HG02870 (cell line): Measurements from ENCODE around the gene AGA.

Experiments used
- ATAC-seq: cut with Tn5 transposase; IDR thresholded peaks from one replicate; pipeline ENCODE4 v1.9.1; 2021; ENCODE audit warnings: mild to moderate bottlenecking, moderate library complexity; ENCODE audit not compliant: unreplicated experiment

AGA gene

DNA sequence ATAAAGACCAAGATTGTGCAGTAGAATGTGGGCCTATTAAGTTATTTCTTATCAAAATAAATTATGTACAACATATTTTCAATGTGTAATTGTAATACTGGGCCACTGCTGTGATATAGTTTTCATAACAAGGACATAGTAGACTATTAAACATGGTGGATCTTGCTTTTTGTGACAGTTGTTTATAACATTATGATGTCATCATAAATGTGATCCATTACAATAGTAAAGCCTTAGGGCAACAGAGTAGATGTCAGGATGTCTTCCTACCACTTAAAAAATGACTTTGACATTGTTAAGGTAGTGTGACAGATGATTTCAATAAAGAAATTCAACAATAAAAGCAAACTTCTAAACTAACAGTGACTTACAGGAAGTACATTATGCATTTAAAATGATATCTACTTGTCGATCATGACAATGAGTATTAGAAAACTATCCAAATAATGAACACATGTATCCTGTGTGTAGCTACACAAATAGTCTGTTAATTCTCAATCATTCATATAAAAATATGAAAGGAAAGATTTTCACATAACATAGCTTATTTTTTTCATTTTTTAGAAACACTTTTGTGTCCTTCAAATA, 5.3 kb upstream of the AGA start:
- no peak for ATAC-seq

DNA sequence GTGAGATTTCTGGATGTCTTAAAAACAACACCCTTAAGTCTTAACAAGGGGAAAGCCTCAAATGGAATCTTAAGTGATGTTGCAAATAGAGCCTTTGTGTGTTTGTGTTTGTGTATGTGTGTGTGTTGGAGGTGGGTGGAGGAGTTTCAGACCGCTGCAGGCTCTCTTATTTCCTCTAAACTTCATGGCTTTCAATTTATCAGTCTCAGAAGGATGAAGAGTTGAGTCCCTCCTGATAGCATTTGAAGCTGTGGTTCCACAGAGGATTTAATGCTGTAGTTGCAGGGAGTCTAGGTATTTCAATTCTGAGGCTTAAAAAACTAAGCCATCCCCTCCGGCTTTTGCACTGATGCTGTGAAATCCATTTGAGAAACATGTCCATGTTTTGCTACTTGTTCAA, 4.3 kb upstream of the AGA start:
- no peak for ATAC-seq

DNA sequence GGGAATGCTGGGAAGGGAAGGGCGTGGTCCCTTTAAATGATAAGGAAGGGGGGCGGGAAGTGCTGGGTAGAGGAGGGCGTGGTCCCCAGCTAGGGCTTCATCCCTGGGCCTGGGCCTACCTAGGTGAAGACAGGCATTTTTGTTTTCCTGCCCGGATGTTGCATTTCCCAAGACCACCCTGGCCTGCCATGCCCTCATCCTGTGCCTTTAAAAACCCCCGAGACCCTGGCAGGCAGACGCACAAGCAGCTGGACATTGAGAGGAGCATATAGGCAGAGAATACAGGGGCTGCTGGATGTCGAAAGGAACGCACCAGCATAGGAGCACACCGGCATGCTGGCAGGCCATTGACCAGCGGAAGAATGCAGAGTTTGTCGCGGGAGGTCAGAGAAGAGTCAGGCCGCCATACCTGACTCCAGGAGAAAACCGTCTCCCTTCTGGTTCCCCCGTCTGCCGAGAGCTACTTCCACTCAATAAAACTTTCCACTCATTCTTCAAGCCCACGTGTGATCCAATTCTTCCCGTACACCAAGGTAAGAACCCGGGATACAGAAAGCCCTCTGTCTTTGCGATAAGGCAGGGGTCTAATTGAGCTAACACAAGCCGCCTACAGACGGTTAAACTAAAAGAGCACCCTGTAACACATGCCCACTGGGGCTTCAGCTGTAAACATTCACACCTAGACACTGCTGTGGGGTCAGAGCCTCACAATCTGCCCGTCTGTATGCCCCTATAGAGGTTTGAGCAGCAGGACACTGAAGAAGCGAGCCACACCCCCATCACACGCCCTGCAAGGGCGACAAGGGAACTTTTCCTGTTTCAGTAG, 2.9 kb upstream of the AGA start:
- no peak for ATAC-seq

DNA sequence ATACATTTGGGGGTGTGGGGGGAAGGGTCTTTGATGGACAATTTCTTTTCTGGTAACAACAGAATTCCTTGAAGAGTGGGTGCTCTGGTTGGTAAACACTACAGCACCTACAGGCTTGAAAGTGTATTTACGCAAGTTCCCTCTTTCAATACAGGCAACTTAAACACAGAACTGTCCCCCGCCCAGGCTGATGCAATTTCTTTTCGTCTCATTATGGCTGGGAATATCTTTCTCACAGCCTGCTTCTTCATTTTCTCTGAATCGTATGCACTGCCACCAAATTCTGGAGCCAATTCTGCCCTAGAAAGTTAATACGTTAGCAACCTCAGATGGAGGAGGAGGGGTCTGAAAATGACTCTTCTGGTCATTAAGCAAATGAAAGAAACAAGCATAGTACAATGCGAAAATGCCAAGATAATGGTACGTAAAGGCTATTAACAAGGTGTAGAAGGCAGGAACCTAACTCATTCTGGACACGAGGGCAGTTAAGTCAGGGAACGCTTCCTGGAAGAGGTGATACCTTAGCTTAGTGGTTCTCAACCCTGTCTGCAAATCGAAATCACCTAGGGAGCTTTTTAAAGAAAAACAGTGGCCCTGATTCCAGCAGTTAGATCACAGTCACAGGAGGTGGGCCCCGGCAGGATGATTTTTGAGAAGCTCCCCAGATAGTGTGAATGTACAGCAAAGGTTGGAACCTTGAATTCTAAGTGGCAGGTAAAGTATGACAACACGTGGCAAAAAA, 1.0 kb downstream of the AGA start:
- peak; percentile 21 for ATAC-seq

DNA sequence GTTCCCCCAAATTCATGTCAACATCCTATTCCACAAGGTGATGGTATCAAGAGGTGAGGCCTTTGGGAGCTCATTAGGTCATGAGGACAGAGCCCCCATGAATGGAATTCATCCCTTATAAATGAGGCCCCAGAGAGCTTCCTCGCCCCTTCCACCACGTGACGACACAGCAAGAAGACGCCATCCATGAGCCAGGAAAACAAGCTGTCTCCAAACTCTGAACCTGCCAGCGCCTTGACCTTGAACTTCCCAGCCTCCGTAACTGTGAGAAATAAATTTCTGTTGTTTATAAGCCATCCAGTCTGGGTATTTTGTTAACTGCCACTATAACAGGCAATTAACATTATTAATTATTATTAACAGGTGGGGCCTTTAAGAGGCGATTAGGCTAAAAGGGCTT, 5.8 kb downstream of the AGA start:
- no peak for ATAC-seq

DNA sequence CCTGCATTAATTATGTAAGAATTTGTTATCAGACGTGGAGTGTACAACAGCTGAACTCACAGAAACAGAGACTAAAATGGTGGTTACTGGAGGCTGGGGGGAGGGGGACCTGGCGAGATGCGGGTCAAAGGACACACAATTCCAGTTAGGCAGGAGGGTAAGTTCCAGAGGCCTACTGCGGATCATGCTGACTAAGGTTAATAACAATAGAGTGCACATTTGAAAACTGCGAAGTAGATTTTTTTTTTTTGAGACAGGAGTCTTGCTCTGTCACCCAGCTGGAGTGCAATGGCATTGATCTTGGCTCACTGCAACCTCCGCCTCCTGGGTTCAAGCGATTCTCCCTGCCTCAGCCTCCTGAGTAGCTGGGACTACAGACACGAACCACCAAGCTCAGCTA, 7.6 kb downstream of the AGA start:
- ATAC-seq, result no peak

DNA sequence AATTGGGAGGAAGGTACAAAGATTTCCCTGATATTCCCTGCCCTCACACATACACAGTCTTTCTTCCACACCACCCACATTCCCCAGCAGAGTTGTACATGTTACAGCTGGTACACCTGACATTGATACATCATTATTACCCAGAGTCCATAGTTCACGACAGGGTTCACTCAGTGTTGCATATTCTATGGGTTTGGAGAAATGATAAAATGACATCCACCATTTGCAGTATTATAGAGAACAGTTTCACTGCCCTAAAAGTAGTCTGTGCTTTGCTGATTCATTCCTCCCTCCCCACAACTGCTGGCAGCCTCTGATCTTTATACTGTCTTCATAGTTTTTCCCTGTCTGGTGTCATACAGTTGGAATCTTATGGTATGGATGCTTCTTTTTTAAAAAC, 15.0 kb downstream of the AGA start:
- ATAC-seq, result no peak

DNA sequence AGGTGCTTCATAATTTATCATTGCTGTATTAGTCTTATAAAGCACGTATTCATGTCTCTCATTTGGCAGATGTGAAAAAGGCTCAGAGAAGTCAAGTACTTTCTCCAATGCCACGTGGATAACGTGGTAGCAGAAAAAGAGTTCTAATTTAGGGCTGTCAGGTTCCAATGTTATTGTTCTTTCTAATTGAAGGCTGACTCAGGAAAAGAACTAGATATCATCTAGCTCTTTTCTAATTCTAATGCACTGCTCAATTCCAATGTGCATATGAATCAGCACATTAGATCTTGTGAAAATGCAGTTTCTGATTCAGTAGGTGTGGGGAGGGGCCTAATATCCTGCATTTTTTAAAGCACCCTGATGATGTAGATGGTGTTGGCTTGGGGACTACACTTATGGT, 22.8 kb downstream of the AGA start:
- ATAC-seq, result no peak

DNA sequence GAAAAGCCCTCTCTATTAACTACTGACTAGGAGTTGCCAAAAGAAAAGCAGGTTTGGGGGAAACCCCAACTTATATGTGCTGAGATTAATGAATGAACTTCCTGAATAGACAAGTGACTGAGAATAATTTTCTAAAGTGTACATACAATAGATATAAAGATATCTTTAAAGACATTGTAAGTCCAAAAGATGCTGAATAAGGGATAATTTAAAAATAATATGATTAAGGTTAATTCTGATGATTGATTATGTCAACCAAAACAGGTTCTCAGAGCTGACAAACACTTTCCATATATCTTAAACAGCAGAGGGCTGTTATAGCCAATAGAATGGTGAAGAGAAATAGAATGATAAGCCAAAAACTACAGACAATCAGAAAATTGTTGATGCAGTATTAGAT, 28.6 kb downstream of the AGA start:
- no peak for ATAC-seq

DNA sequence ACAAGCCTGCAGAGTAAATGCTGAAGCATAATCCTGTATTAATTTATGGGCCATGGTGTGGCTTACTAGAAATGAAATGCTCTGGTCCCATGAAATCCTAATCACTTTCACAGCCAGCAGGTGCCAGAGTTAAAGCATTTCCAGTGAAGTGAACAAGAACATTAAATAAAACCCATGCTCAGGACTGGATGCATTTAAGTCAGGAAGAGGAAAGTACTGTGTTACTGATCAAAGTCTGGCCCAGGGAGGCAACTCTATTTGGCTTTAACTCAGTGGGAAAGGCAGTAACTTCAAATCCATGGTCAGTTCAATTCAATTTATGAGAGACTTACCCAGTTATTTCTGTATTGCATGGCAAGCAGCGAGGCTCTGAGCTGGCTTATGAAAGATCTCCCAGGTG, 29.2 kb downstream of the AGA start:
- no peak for ATAC-seq

DNA sequence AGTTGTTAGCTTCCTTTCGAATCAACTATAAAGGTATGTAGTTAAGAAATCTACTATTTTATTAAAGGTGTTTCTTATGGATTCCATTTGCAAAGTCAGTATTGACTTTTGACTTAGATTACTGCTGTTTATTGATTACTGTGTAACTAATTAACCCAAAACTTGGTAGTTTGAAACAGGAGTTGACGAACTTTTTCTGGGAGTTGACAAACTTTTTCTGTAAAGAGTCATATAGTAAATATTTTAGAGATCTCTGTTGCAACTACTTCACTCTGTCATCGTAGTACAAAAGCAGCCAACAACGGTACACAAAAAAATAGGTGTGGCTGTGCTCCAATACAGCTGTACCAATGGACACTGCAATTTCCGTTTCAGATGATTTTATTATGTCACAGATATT, 30.2 kb downstream of the AGA start:
- no peak for ATAC-seq

DNA sequence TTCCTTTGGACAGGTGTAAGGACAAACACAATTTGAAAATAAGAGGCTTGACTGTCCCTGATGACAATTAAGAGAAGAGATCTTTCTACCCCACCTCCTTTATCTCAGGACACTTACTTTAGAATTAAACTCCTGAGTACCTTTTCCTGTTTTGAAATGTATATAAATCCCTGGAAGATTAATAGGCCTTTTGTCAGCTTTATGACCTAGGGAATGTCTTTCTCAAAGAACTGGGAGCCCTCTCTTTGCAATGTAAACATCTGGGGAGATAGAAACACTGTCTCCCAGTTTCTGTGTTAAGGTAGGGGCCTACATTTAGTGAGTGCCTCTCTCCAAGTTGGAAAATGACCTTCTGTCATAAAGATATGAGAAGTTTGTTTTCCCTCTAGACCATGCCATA, 31.7 kb downstream of the AGA start:
- no peak for ATAC-seq

DNA sequence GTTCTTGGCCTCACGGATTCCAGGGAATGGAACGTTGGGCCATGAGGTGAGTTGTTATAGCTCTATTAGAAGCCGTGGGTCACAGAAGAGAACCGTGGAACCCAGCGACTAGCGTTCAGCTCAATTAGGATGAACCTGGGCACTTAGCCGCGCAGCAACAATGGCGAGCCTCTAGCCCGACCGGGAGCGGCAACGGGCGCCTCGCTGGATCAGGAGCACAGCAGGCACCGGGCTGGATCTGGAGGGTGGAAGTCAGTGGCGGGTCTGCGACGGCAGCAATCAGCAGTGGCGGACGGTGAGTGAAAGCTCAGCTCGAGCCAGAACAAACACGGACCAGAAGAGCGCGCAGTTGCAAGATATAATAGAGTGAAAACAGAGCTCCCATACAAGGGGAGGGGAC, 34.2 kb downstream of the AGA start:
- no peak for ATAC-seq

DNA sequence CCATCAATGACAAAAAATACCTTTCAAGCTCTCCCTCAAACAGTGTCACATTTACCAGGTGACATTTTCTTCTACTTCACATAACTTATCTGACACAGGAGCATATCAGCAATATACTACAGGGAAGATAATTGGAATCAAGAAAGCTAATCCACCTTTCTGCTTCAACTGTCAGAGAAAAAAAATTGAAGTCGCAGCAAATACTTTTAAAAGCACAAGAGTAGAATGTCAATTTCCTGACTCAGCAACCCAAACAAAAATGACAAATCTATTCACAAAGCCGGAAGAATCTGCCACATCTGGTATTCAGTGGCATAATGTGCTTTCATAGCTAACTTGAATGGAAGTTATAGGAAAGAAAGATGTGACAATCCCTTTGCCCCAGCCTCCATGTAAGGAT, 36.7 kb downstream of the AGA start:
- ATAC-seq, result no peak

DNA sequence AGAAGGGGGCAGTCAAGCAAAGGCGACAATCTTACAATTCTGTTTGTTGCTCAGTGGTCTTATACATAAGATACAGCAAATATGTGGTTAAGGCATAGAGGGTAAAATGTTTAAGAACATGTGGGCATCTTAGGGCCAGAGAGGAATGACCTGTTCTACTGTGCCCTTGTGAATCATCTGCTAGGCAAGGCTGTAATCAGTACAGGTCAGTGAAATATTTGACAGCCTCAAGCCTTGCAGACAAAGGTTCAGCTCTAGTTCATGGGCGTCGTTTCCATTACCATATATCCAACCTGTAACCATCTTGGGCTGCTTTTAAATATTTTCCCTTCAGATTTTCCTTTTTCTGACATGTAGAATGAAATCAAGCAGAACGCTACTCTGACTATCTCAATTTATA, 37.3 kb downstream of the AGA start:
- no peak for ATAC-seq

DNA sequence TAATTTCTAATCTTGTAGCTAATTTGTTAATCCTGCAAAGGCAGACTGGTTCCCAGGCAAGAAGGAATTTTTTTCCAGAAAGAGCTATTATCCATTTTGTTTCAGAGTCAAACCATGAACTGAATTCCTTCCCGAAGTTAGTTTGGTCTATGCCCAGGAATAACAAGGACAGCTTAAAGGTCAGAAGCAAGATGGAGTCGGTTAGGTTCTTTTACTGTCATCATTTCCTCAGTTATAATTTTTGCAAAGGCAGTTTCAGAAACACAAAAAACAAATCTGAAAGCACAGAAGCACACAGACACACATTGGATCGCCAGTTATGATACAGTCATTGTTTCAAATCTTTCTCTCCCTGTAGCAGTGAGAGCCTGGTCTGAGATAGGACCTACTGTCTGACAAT, 37.9 kb downstream of the AGA start:
- ATAC-seq, result no peak

DNA sequence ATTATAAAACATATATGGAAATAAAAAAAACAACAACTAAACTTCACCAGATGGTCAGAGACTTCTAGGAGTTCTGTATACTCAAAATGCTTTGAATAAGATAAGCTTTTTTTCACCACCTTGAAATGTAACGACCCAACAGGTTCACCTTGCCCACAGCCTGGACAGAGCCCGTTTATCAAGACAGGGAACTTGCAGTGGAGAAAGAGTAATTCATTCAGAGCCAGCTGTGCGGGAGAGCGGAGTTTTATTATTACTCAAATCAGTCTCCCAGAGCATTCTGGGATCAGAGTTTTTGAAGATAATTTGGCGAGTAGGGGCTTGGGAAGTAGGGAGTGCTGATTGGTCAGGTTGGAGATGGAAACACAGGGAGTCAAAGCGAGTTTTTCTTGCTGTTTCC, 38.5 kb downstream of the AGA start:
- no peak for ATAC-seq

DNA sequence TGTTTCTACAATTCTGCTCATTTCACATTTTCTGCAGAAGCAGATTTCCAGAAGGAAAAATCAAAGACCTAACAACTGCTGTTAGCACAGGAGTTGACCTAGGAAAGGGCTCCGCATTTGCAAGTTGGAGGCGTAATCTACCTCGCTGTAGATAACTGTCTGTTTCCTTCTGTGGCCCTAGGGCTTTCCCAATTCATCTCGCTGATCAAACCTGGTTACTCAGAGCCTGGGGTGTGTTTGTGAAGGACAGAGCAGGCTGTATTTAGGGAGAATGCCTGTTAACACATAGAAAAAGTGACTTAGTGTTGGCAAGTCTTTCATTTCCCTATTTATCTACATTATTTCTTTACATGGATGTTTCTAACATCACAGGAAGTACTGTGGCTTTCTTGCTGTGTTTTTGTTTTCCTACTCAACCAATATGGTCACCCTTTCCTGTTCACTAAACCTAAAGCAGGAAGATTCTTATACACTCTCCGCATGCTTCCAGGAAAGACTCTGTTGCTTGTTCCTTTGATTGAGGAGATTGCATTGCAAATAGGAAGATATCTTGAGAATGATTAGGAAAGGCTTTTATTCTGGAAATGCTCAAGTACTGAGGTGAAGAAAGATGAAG, 40.5 kb downstream of the AGA start:
- no peak for ATAC-seq

DNA sequence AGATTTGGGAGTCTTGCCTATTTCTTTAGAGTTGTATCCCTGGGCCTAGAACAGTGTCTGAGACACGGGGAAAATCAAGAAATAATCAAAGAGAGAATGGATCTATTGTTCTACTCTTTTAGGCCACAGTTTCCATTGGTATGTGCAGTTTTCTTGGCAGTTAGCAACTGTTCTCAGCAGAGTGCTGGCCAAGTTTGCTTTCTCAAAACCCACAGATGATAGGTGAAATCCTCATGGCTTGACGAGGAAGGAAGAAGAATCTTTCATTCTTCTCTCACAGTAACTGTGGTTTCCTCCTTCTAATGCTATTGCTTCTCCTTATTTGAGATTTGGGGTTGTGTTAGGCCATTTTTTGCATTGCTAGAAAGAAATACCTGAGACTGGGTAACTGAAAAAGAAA, 42.2 kb downstream of the AGA start:
- no peak for ATAC-seq

DNA sequence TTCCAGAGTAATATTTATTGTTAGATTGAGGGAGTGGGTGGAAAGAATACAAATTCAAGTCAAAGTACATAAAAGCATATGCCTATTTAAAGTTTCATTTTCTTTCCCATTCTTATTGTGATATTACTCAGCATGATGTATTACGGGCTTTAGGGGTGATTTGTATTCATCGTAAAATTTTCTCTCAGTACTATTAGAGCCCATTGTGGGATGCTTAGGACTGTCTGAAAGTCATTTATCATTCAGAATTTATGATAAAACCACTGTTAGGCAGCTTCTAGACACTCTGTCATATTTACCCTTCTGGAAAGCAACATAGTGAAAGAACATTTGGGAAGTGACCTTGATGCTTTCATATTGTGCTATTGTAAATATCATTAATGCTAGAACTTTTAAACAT, 45.9 kb downstream of the AGA start:
- ATAC-seq, result no peak

DNA sequence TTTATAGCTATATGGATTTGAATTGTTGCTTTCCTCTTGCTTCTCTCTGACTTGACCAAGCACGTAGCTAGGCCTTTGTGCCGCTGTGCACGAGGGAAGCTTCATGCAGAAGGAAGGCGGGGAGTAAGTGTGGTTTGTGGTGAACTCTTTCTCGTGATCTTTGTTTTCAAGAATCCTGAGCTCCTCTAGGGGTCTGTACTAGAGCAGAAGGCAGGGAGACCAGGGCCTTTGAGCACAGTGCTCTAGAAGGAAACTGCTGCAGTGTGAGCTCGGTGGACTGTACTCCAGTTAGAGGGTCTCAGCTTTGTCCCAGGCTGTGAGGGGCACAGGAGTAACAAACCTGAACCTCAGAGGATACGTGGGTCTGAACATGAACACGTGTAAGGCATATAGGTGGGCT, 49.0 kb downstream of the AGA start:
- ATAC-seq, result no peak

DNA sequence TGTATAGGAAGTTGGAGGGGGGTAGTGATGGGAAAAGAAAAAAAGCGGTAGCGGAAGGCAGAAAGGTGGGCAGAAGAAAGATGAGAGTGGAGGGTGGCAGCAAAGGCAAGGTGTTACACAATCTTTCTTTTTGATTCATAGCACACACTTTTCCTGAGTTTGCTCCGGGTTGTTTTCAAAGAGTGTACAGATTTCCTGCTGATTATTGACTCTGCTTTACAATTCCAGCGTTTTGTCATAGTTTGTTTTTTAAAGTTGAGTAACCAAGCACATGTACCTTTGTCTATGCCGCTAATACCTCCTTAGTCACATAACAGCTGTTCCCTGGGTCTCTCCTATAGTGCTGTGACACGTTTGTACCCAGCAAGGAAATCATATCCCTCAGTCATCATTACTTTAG, 50.3 kb downstream of the AGA start:
- no peak for ATAC-seq
